GM23338 (cell line): ENCODE results near the gene MOSMO. TPM values are rescaled to one million over a fixed set of nuclear protein-coding genes. Genes with fewer than 3 reads are reported as not detected.

Source experiments
- ATAC-seq: fragments of 200-7000 bp; cut with Tn5 transposase; 3 replicates; pipeline ENCODE4 v1.9.1; 2020
- DNase-seq: peaks from one replicate; pipeline ENCODE4 v3.0.0-alpha.2; 2015; ENCODE audit warnings: low spot score
- H2AFZ ChIP-seq: fragments of 200-600 bp; sonication (generic); 2 replicates; pipeline ENCODE4 v1.8.0; 2016; ENCODE audit warnings: antibody characterized with exemption, mild to moderate bottlenecking, moderate library complexity
- H3F3A ChIP-seq: fragments of 200-600 bp; sonication (generic); replicated peaks from 2 replicates; pipeline ENCODE4 v1.8.0; 2017; ENCODE audit warnings: antibody characterized with exemption, mixed run types, low read depth
- H3K27ac ChIP-seq: fragments of 200-600 bp; sonication (generic); 2 replicates; pipeline ENCODE4 v1.6.1; 2016; ENCODE audit warnings: low read depth
- H3K27me3 ChIP-seq: fragments of 200-600 bp; sonication (generic); 2 replicates; pipeline ENCODE4 v1.8.0; 2016; ENCODE audit warnings: mild to moderate bottlenecking, mixed run types, moderate library complexity; ENCODE audit not compliant: insufficient read depth
- H3K36me3 ChIP-seq: fragments of 200-600 bp; sonication (generic); 2 replicates; pipeline ENCODE4 v1.8.0; 2016; ENCODE audit warnings: mild to moderate bottlenecking; ENCODE audit not compliant: insufficient read depth
- H3K4me1 ChIP-seq: fragments of 200-600 bp; sonication (generic); 2 replicates; pipeline ENCODE4 v1.8.0; 2016; ENCODE audit warnings: mild to moderate bottlenecking, moderate library complexity; ENCODE audit not compliant: insufficient read depth
- H3K4me2 ChIP-seq: fragments of 200-600 bp; sonication (generic); 2 replicates; pipeline ENCODE4 v1.7.1; 2017; ENCODE audit warnings: mixed run types
- H3K4me3 ChIP-seq: fragments of 200-600 bp; sonication (generic); 2 replicates; pipeline ENCODE4 v1.6.1; 2016; ENCODE audit warnings: mixed run types
- H3K79me2 ChIP-seq: fragments of 200-600 bp; sonication (generic); replicated peaks from 2 replicates; pipeline ENCODE4 v1.8.0; 2017; ENCODE audit warnings: mild to moderate bottlenecking; ENCODE audit not compliant: insufficient read depth
- H3K9me2 ChIP-seq: fragments of 200-600 bp; sonication (generic); 2 replicates; pipeline ENCODE4 v1.8.0; 2017; ENCODE audit not compliant: insufficient read depth
- H4K20me1 ChIP-seq: fragments of 200-600 bp; sonication (generic); replicated peaks from 2 replicates; pipeline ENCODE4 v1.8.0; 2017; ENCODE audit warnings: mild to moderate bottlenecking; ENCODE audit not compliant: insufficient read depth
- H3K27ac Mint-ChIP-seq: 2 replicates; pipeline ENCODE4 v1.8.0; 2020; ENCODE audit warnings: inconsistent platforms, mild to moderate bottlenecking, moderate library complexity, mixed read lengths
- H3K27me3 Mint-ChIP-seq: 3 replicates; pipeline ENCODE4 v1.8.0; 2022; ENCODE audit warnings: low read depth, mild to moderate bottlenecking, moderate library complexity, mixed read lengths, inconsistent platforms; ENCODE audit not compliant: insufficient read depth, poor library complexity
- H3K36me3 Mint-ChIP-seq: 3 replicates; pipeline ENCODE4 v1.8.0; 2021; ENCODE audit warnings: low read depth, mild to moderate bottlenecking, inconsistent platforms, moderate library complexity, mixed read lengths
- H3K4me1 Mint-ChIP-seq: 3 replicates; pipeline ENCODE4 v1.8.0; 2020; ENCODE audit warnings: mild to moderate bottlenecking, inconsistent platforms, mixed read lengths
- H3K4me3 Mint-ChIP-seq: 3 replicates; pipeline ENCODE4 v1.8.0; 2021; ENCODE audit warnings: moderate library complexity, mild to moderate bottlenecking, inconsistent platforms, mixed read lengths
- H3K9me3 Mint-ChIP-seq: 3 replicates; pipeline ENCODE4 v1.8.0; 2020; ENCODE audit warnings: moderate library complexity, mild to moderate bottlenecking, inconsistent platforms, mixed read lengths
- EZH2 ChIP-seq: fragments of 200-600 bp; sonication (generic); IDR thresholded peaks from one replicate; pipeline ENCODE4 v1.8.0; 2017; ENCODE audit warnings: antibody characterized with exemption, mild to moderate bottlenecking, low read depth; ENCODE audit not compliant: unreplicated experiment
- EZH2phosphoT487 ChIP-seq: fragments of 200-600 bp; sonication (generic); IDR thresholded peaks from one replicate; pipeline ENCODE4 v1.8.1; 2018; ENCODE audit warnings: antibody characterized with exemption; ENCODE audit not compliant: unreplicated experiment
- JUNB ChIP-seq: IDR thresholded peaks from one replicate; pipeline ENCODE4 v1.6.1; 2016; ENCODE audit warnings: antibody characterized with exemption; ENCODE audit not compliant: unreplicated experiment
- NANOG ChIP-seq: IDR thresholded peaks from 2 replicates; pipeline ENCODE4 v1.6.1; 2016; ENCODE audit warnings: antibody characterized with exemption, borderline replicate concordance
- POLR2AphosphoS5 ChIP-seq: IDR thresholded peaks from 2 replicates; pipeline ENCODE4 v1.6.1; 2016; ENCODE audit warnings: antibody characterized with exemption, low read depth
- polyA plus RNA-seq: library from polyadenylated mRNA; unstranded; fragments of >200 nt; fragmentation: Nextera tagmentation; extraction: Ambion mirVana; gene quantifications from 2 replicates; pipeline ENCODE4 v1.2.1, GENCODE V29; 2016
- total RNA-seq: library from RNA; depleted of rRNA; stranded (reverse); fragments of >200 nt; shearing (Covaris generic); gene quantifications from 2 replicates; pipeline ENCODE4 v1.2.3, GENCODE V29; 2014
- TF ChIP-seq, protein P1 (sequence below): fragments of 250-450 bp; sonication (Bioruptor Pico); IDR thresholded peaks from 2 replicates; pipeline ENCODE4 v1.5.0; 2020; ENCODE audit warnings: mild to moderate bottlenecking, moderate library complexity
- TF ChIP-seq, protein P2 (sequence below): IDR thresholded peaks from one replicate; pipeline ENCODE4 v1.6.1; 2018; ENCODE audit warnings: antibody characterized with exemption; ENCODE audit not compliant: unreplicated experiment

The MOSMO gene
- total and polyA plus RNA-seq, 2 experiments from 2014 or later: 8.7 to 19.2 TPM

DNA sequence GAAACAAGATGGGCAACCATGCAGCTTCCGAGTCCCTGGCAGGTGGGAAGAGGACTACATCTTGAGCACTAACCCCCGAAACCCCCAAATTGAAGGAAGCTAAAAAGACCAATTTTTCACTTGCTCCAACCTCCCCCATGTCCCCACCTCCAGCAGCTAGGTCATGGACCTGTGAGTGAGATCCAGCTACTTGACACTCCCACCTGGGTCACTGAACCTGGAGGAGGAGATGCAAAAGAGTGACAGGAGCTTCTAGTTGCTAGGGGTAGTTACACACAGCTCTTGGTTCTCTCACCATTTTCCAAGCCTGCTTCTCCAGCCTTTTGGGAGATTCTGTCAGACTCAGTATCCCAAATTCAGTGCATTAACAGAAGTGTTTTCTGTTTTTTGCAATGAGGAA lies 18.2 kb upstream of the MOSMO start (continued):
- TF ChIP-seq, protein P1, sequence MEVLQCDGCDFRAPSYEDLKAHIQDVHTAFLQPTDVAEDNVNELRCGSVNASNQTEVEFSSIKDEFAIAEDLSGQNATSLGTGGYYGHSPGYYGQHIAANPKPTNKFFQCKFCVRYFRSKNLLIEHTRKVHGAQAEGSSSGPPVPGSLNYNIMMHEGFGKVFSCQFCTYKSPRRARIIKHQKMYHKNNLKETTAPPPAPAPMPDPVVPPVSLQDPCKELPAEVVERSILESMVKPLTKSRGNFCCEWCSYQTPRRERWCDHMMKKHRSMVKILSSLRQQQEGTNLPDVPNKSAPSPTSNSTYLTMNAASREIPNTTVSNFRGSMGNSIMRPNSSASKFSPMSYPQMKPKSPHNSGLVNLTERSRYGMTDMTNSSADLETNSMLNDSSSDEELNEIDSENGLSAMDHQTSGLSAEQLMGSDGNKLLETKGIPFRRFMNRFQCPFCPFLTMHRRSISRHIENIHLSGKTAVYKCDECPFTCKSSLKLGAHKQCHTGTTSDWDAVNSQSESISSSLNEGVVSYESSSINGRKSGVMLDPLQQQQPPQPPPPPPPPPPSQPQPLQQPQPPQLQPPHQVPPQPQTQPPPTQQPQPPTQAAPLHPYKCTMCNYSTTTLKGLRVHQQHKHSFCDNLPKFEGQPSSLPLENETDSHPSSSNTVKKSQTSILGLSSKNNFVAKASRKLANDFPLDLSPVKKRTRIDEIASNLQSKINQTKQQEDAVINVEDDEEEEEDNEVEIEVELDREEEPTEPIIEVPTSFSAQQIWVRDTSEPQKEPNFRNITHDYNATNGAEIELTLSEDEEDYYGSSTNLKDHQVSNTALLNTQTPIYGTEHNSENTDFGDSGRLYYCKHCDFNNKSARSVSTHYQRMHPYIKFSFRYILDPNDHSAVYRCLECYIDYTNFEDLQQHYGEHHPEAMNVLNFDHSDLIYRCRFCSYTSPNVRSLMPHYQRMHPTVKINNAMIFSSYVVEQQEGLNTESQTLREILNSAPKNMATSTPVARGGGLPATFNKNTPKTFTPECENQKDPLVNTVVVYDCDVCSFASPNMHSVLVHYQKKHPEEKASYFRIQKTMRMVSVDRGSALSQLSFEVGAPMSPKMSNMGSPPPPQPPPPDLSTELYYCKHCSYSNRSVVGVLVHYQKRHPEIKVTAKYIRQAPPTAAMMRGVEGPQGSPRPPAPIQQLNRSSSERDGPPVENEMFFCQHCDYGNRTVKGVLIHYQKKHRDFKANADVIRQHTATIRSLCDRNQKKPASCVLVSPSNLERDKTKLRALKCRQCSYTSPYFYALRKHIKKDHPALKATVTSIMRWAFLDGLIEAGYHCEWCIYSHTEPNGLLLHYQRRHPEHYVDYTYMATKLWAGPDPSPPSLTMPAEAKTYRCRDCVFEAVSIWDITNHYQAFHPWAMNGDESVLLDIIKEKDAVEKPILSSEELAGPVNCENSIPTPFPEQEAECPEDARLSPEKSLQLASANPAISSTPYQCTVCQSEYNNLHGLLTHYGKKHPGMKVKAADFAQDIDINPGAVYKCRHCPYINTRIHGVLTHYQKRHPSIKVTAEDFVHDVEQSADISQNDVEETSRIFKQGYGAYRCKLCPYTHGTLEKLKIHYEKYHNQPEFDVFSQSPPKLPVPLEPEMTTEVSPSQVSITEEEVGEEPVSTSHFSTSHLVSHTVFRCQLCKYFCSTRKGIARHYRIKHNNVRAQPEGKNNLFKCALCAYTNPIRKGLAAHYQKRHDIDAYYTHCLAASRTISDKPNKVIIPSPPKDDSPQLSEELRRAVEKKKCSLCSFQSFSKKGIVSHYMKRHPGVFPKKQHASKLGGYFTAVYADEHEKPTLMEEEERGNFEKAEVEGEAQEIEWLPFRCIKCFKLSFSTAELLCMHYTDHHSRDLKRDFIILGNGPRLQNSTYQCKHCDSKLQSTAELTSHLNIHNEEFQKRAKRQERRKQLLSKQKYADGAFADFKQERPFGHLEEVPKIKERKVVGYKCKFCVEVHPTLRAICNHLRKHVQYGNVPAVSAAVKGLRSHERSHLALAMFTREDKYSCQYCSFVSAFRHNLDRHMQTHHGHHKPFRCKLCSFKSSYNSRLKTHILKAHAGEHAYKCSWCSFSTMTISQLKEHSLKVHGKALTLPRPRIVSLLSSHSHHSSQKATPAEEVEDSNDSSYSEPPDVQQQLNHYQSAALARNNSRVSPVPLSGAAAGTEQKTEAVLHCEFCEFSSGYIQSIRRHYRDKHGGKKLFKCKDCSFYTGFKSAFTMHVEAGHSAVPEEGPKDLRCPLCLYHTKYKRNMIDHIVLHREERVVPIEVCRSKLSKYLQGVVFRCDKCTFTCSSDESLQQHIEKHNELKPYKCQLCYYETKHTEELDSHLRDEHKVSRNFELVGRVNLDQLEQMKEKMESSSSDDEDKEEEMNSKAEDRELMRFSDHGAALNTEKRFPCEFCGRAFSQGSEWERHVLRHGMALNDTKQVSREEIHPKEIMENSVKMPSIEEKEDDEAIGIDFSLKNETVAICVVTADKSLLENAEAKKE (CRISPR knock-in tag): no peak
- TF ChIP-seq NANOG (no peak), EZH2phosphoT487 (no peak)

DNA sequence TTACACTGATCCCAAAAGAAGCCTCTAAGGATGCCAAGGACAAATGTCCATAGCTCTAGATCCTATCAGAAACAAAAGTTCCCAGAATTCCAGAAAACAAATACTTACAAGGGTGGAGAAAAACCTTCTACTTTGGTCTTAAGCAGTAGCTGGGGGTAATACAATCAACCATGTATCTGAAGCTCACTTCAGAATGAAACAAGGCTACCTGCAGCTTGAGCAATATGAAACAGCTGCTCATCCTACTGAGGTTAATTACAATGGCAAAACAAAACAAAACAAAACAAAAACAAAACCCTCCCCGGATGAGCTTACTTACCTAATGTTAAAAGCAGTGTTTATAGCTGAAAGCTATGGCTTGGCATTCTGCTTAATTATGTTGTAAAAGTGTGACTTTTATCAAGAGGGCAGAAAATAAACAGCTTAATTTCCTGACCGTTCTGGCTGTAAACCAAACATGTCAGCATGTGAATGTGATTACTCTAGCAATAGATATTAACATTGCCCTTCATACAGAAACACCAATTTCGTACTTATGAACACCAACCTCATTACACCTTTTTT lies 17.4 kb upstream of the MOSMO start:
- DNase-seq: no peak
- TF ChIP-seq JUNB (no peak), NANOG (no peak), POLR2AphosphoS5 (no peak), EZH2phosphoT487 (no peak), EZH2 (no peak)
- TF ChIP-seq, protein P2, sequence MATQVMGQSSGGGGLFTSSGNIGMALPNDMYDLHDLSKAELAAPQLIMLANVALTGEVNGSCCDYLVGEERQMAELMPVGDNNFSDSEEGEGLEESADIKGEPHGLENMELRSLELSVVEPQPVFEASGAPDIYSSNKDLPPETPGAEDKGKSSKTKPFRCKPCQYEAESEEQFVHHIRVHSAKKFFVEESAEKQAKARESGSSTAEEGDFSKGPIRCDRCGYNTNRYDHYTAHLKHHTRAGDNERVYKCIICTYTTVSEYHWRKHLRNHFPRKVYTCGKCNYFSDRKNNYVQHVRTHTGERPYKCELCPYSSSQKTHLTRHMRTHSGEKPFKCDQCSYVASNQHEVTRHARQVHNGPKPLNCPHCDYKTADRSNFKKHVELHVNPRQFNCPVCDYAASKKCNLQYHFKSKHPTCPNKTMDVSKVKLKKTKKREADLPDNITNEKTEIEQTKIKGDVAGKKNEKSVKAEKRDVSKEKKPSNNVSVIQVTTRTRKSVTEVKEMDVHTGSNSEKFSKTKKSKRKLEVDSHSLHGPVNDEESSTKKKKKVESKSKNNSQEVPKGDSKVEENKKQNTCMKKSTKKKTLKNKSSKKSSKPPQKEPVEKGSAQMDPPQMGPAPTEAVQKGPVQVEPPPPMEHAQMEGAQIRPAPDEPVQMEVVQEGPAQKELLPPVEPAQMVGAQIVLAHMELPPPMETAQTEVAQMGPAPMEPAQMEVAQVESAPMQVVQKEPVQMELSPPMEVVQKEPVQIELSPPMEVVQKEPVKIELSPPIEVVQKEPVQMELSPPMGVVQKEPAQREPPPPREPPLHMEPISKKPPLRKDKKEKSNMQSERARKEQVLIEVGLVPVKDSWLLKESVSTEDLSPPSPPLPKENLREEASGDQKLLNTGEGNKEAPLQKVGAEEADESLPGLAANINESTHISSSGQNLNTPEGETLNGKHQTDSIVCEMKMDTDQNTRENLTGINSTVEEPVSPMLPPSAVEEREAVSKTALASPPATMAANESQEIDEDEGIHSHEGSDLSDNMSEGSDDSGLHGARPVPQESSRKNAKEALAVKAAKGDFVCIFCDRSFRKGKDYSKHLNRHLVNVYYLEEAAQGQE: no peak

More for the DNA sequence above, 17.4 kb upstream of the MOSMO start:
- Histone ChIP-seq H3K27me3 (no peaks in the 10 kb centered on the region), H3K9me2 (no peaks in the 10 kb centered on the region), H3K4me3 (no peak overlapping the region), H3K79me2 (no peaks in the 10 kb centered on the region), H3K4me1 (peaks cover 8% of the 10 kb centered on the region), H3K36me3 (peaks cover 2% of the 10 kb centered on the region; the same call in 1 of the 2 replicates), H4K20me1 (0 out of 2 replicates have a peak, but pooled peaks cover 4% of the 10 kb centered on the region), H3F3A (no peaks in the 10 kb centered on the region), H2AFZ (no peak overlapping the region), H3K4me2 (no peak overlapping the region), H3K27ac (no peak overlapping the region)
- Mint-ChIP-seq H3K36me3 (no peaks in the 10 kb centered on the region; the same call in 2 of the 3 replicates), H3K9me3 (no peaks in the 10 kb centered on the region), H3K27ac (no peak overlapping the region), H3K27me3 (peaks cover 8% of the 10 kb centered on the region), H3K4me3 (no peak overlapping the region), H3K4me1 (peaks cover 16% of the 10 kb centered on the region)
- ATAC-seq: no peak
